Measurements from ENCODE around the gene ADGRA1.
A peak's percentile ranks its signal among the peaks of the same experiment; 100 is the strongest.
"Not testable (repeated sequence)": the region's sequence is repeated elsewhere in the genome, so short reads cannot be mapped to it uniquely, and the experiment has no call there.

ADGRA1 gene

DNA sequence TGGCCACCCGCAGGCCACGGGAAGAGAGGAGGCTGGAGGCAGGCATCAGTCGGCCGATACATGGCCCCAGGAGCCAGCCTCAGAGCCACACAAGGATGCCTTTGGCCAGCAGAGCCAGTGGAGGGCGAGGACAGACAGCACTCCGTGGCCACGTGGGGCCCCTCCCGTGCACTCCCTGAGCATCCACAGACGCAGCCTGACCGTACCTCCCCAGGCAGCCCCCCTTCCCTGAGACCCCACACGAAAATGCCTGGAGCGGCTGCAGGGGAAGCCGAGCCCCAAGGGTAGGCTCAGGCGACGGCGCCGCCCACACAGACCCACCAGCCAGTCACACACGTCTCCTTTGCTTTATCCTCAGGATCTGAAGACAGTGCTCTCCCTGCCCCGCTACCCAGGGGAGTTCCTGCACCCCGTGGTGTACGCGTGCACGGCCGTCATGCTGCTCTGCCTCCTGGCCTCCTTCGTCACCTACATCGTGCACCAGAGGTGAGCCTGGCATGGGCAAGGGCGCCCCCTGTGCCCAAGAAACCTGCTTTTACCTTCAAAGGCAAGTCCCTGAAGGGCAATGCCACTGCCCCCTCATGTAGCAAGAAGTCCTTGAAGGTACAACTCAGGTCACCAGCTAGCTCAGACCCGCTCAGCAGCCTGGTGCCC lies 9.0 kb downstream of the ADGRA1 start:
- DNase-seq (ENCODE audit: low read depth, low spot score) = no peak

DNA sequence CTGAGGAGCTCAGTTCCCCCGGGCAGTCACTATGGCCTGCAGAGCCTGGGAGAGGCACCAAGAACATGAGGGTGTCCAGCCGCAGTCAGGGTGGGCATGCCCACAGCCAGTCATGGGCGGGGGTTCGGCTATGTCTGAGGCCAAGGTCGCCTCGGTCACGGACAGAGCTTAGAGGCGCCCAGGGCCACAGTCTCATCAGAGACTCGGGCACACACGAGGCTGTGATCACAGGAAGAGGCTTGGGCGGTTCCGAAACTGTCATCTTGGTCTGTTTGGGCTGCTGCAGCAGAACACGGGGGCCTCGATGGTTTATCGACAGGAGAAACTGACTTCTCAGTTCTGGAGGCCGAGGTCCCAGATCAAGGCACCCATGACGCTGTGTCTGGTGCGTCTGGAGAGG lies 9.7 kb downstream of the ADGRA1 start:
- DNase-seq (ENCODE audit: low read depth, low spot score) = no peak

DNA sequence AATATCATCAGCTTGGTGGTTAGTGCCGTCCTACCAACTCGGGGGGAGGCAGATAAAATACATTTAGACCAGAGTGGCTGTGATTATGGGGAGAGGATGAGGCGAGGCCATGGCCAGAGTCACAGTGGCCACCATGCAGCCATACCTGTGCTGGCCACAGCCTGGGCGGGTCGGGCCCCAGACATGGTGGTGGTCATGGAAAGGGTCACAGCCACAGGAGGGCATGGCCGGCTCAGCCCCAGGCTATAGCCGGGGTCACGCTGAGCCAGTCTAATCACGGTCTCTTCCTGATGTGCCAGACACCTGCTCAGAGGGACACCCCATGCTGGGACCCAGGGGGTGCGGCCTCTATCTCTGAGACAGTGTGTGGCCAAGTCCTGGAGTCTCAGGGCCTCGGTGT lies 10.2 kb downstream of the ADGRA1 start:
- no peak for DNase-seq (ENCODE audit: low read depth, low spot score)

GRCh38 chr10:133098426-133099124 lies 10.9 kb downstream of the ADGRA1 start:
- DNase-seq (ENCODE audit: low read depth, low spot score) = no peak

GRCh38 chr10:133099571-133099970 lies 11.8 kb downstream of the ADGRA1 start:
- no peak for DNase-seq (ENCODE audit: low read depth, low spot score)

DNA sequence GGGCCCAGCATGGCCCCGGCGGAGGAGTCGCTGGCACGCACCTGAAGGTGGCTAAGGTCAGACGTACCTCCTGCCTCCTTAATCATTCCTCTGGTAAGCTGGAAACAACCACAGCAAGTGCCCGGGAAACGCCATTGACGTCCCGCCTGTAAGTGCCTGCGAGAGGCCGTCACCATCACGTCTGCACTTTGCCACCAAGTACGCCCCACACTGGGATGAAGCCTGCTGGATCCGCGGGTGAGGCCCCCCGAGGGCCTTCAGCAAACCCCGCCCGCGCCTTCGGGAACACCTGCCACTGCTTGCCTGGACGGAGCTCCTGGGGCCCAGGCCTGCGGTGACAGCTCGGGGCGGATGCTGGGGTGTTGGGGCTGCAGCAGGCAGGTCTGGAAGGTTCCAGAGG lies 12.5 kb downstream of the ADGRA1 start:
- DNase-seq (ENCODE audit: low read depth, low spot score) = no peak

DNA sequence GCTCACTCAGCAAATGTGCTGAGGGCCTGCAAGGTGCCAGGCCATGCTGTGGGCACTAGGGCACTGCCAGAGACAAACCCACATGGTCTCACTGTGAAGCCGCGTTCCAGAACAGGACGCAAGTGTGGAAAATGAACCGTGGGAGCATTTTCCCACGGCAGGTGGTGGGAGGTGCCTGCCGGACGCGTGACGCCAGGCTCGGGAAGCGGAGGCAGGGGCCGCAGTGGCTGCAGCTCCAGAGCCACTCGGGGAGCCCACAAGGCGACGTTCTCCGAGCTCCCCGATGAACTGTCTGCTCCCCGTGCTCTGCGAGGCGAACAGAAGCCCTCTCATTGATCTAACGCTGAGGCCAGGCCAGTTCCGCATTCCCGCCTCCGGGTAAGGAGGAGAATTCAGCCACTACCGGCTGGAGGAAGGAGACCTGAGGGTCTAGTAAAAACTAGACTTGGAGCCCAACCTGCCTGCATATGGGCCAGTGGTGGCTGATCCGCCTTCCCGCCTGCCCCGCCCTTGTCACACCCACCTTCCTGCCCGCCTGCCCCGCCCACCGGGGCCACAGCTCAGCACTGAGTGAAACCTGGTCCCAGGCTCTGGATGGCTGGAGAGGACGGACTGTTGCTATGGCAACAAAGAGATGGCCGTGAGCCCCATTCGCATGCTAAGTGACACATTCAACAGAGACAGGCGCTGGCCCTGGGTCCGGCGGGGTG lies 13.1 kb downstream of the ADGRA1 start:
- peak; percentile 94 for DNase-seq (ENCODE audit: low read depth, low spot score)

GRCh38 chr10:133101416-133101810 lies 13.7 kb downstream of the ADGRA1 start:
- no peak for DNase-seq (ENCODE audit: low read depth, low spot score)

DNA sequence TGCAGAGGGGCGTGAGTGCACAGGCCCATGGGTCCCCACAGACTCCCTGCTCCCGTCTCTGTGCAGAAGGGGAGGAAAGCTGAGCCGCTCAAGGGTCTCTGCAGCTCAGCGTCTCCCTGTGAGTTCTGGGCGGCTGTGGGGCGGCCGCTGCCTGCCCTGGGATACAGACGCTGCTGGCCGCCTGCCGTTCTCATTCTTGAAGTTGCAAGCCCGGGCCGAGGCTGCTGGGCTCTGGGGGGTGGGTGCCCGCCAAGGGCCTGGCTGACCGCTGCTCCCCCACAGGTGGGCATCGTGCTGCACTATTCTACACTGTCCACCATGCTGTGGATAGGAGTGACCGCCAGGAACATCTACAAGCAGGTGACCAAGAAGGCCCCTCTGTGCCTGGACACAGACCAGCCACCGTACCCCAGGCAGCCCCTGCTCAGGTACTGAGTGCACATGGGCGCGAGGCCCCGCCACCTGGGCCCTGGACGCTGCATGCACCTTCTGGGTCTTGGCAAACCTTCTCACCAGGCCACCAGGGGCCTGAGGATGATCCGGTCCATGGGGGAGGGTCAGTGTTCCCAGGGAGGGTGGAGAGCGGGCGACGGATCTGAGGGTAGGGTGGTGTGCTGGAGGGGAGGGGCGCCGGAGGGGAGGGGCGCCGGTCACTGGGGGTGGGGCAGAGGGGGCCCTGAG lies 14.8 kb downstream of the ADGRA1 start:
- no peak for DNase-seq (ENCODE audit: low read depth, low spot score)

DNA sequence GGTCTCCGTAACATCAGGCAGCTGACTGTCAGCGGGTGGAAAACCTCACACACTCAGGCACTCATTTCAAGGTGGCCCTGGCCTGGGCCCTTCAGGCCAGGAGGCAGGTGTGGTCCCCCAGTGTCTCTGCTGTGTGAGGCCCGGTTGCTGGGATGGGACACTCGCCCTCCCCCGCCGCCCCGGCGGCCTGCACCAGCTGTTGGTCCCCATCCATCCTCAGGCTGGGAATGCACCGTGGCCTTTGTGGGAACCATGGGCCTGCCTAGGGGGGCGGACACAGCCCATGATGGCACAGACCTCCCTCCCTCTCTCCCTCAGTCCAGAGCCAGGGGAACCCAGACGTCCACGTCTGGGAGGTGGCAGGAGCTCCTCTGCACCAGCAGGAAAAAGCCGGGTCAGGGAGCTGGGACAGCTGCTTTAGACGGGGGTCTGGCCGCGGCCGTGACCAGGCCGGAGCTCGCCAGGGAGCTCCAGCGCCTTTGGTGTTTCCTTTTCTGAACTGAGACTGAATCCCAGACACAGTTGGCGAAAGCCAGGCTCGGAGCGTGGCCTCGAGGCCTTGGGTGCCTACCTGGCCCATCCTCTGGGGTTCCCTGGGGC lies 15.7 kb downstream of the ADGRA1 start:
- DNase-seq (ENCODE audit: low read depth, low spot score) = no peak

DNA sequence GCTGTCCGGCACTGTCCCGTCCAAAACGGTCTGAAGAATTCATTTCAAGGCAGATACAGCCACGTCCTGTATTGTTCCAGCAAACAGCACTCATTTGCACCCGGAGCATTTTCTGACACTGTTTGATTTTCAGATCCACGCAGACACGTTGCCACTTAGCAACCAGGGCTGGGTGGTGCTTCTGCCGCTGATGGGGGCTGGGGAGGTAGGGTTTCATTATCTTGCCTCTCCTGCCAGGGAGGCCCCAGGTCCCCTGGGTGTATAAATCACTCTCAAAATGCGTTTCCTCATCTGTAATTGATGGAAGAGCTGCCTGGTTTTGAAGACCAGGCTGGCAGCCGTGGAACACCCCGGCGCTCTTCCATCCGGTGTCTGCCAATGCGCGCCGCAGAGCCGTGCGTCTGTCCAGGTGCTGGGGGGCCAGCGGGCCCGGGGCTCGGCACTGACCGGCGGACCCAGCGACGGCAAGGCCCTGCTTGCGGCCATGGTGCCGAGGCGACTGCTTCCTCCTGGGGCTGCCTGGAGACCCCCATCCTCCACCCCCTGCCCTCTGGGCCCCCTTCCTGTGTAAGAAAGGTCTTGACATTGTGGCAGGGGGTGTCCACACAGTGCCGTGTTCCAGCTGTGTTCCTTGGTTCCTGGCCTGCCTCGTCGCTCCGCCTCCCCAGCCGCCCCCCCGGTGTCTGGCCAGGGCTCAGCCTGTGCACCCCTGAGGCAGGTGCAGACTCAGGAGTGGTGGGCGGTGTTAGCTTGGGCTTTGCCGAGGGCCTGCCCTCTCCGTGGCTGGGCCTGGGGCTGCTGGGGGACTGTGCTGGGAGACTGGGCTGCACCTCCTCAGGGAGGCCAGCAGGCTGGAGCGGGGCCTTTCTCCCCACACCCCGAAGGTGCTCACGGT lies 16.6 kb downstream of the ADGRA1 start:
- DNase-seq (ENCODE audit: low read depth, low spot score) = no peak

DNA sequence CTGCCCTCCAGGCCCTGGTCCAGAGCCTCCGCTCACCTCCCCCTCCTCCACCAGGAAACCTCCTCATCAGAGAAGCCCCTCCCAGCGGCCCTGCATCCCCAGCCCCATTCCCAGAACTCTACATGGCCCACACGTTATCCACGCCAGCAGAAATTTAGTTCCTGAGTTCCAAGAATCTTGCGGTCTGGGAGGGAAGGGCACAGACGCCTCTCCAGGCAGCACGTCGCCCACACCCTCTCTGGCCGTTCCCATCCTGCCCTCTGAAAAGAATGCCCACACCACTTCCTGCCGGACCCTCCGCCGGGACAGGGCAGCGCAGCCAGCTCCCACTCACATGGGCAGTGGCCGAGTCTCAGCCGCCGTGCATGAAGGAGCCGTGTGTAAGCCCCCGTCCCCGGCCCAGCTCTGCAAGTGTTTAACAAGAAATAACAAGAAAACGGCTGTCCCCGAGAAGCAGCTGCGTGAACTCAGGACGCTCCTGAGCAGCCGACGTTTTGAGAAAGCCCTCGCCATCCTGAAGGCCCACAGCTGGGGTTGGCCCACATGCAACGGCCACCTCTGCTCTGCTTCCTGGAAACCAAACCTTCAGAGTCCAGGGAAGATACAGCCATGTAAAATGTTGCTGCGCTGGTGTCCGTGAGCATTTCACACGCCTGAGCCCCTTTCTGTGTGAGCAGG lies 17.4 kb downstream of the ADGRA1 start:
- no peak for DNase-seq (ENCODE audit: low read depth, low spot score)

DNA sequence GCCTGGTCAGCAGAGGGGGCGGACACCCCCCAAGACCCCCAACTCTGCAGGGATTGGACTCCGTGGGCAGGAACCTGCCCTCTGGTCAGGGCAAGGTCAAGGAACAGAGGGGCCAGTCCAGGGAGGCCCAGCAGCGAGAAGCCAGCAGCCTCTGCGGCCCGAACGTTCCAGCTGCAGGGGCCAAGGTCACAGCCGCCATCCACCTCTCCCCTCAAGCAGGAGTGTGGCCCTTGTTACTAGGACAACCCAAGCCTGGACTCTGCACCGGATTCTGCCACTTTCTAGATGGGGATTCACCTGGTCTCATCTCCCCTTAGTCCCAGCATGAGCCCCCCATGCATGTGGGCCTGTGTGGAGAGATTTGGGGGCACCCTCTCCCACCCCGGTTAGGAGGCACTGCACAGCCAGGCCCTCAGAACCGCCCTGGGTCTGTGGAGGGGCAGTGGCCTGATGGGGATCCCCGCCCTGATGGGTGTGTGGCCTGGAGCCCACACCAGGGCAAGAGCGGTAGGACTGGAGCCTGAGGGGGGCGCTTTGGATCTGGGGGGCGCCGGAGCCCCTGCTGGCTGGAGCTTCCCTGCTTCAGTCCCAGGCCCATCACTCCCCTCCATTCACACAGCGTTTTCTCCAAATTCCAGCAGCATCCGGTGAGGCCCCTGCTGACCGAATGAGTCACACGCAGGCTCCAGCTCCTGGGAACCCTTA lies 18.1 kb downstream of the ADGRA1 start:
- no peak for DNase-seq (ENCODE audit: low read depth, low spot score)

DNA sequence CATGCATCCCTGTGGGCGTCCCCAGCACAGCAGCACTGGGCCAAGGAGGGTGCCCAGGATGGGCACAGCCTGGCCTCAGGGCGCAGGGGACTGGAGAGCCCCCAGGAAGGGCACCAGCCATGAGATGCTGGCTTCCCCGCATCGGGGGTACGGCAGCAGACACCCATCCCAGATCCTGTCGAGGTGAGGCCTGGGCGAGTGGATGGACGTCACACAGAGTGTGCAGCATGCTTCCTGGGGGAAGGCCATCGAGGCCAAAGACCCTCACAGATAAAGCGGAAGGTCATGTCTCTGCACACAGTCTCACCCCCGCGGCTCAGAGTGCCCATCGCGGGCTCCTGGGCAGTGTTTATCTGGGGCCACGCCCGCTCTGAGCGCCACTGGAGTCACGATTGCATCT lies 18.8 kb downstream of the ADGRA1 start:
- no peak for DNase-seq (ENCODE audit: low read depth, low spot score)

DNA sequence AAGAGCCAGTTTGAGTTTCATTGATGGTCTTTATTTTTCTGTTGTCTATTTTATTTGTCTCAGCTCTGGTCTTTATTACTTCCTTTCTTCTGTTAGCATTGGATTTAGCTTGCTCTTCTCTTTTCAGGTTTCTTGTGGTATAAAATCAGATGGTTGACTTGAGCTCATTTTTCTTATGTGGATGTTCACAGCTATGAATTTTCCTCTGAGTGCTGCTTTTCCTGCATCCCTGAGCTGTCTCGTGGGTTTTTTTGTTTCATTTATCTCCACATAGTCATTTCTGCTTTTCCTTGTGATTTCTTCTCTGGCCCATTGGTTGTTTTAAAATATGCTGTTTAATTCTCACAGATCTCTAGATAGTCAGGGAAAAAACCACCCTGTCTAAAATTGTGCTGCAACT lies 19.7 kb downstream of the ADGRA1 start:
- DNase-seq (ENCODE audit: low read depth, low spot score) = no peak

GRCh38 chr10:133109711-133110110 lies 22.0 kb downstream of the ADGRA1 start:
- no peak for DNase-seq (ENCODE audit: low read depth, low spot score)

DNA sequence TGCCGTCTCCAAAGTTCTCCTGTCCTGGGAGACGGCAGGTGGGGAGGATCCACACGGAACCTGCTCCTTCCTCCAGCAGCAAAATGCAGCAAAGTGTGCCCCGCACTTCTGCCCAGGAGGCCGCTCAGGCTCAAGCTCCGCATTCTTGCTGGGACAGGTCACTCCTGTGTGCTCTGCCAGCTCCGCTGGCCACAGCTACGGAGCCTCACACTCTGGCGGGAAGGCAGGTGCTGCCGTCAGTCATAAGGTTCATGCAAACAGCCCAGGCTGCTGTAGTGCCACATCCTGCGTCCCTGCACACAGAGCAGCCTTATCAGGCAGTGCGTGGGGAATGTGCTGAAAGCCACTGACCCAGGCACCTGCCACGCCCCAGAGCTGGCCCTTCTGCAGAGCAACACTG lies 22.4 kb downstream of the ADGRA1 start:
- DNase-seq (ENCODE audit: low read depth, low spot score) = no peak

- no peak for DNase-seq (ENCODE audit: low read depth, low spot score)
These were observed 23.0 kb downstream of the ADGRA1 start for GRCh38 chr10:133110609-133111275.

- DNase-seq (ENCODE audit: low read depth, low spot score) = not testable (repeated sequence)
These were observed 23.9 kb downstream of the ADGRA1 start for GRCh38 chr10:133111640-133112039.

All from iPS DF 19.7 (cell line).